ENCODE results near the gene GRM2. TPM values are rescaled to one million over a fixed set of nuclear protein-coding genes. Genes with fewer than 3 reads are reported as not detected.
A peak's percentile ranks its signal among the peaks of the same experiment; 100 is the strongest.

GRM2 gene
- total RNA-seq, 1 donor from 2014 or later = 0.41 TPM

- H3K27me3 ChIP-seq (ENCODE audit: low read depth) = no peaks in the 10 kb centered on the region
- TF ChIP-seq CTCF (IDR thresholded peaks at IDR 0.05; ENCODE audit: borderline replicate concordance) = no peak
- H3K4me1 ChIP-seq = peaks cover 93% of the 10 kb centered on the region
- peaks cover 23% of the 10 kb centered on the region for H3K36me3 ChIP-seq
- no peak for DNase-seq
- no peak overlapping the region for H3K4me3 ChIP-seq
- intact Hi-C loops (cut with micrococcal nuclease) = no loop called here
- H3K27ac ChIP-seq (replicated peaks) = peak overlapping the region; percentile 60
- no peaks in the 10 kb centered on the region for H3K9me3 ChIP-seq (replicated peaks)
These were observed 26.1 kb upstream of the GRM2 start for GRCh38 chr3:51680663-51681230.

GRCh38 chr3:51681453-51681852 is 25.4 kb upstream of the GRM2 start:
- DNase-seq = peak; percentile 43
- peaks cover 23% of the 10 kb centered on the region for H3K36me3 ChIP-seq
- TF ChIP-seq CTCF (IDR thresholded peaks at IDR 0.05; ENCODE audit: borderline replicate concordance) = no peak
- intact Hi-C loops (cut with micrococcal nuclease) = no loop called here
- peak overlapping the region; percentile 60 for H3K27ac ChIP-seq (replicated peaks)
- H3K27me3 ChIP-seq (ENCODE audit: low read depth) = no peaks in the 10 kb centered on the region
- no peaks in the 10 kb centered on the region for H3K9me3 ChIP-seq (replicated peaks)
- peaks cover 97% of the 10 kb centered on the region for H3K4me1 ChIP-seq
- H3K4me3 ChIP-seq = no peak overlapping the region

GRCh38 chr3:51682079-51682478 is 24.8 kb upstream of the GRM2 start:
- Histone ChIP-seq H3K36me3 (peaks cover 20% of the 10 kb centered on the region), H3K4me3 (no peak overlapping the region), H3K27ac (replicated peaks) (peak overlapping the region; percentile 60), H3K9me3 (replicated peaks) (no peaks in the 10 kb centered on the region), H3K27me3 (ENCODE audit: low read depth) (no peaks in the 10 kb centered on the region), H3K4me1 (peaks cover 97% of the 10 kb centered on the region)
- peak; percentile 88 for TF ChIP-seq CTCF (IDR thresholded peaks at IDR 0.05; ENCODE audit: borderline replicate concordance)
- peak; percentile 44 for DNase-seq
- intact Hi-C loops (cut with micrococcal nuclease) = no loop called here

- Histone ChIP-seq H3K27ac (replicated peaks) (peak overlapping the region; percentile 60), H3K36me3 (peaks cover 19% of the 10 kb centered on the region), H3K4me3 (no peak overlapping the region), H3K4me1 (peaks cover 97% of the 10 kb centered on the region), H3K27me3 (ENCODE audit: low read depth) (no peaks in the 10 kb centered on the region), H3K9me3 (replicated peaks) (no peaks in the 10 kb centered on the region)
- TF ChIP-seq CTCF (IDR thresholded peaks at IDR 0.05; ENCODE audit: borderline replicate concordance) = no peak
- intact Hi-C loops (cut with micrococcal nuclease) = no loop called here
- DNase-seq = no peak
These were observed 24.3 kb upstream of the GRM2 start for GRCh38 chr3:51682526-51682925.

- no peaks in the 10 kb centered on the region for H3K27me3 ChIP-seq (ENCODE audit: low read depth)
- no peak for TF ChIP-seq CTCF (IDR thresholded peaks at IDR 0.05; ENCODE audit: borderline replicate concordance)
- DNase-seq = no peak
- peaks cover 95% of the 10 kb centered on the region for H3K4me1 ChIP-seq
- H3K9me3 ChIP-seq (replicated peaks) = no peaks in the 10 kb centered on the region
- H3K4me3 ChIP-seq = no peak overlapping the region
- H3K27ac ChIP-seq (replicated peaks) = peak overlapping the region; percentile 89
- intact Hi-C loops (cut with micrococcal nuclease) = no loop called here
- peaks cover 14% of the 10 kb centered on the region for H3K36me3 ChIP-seq
These were observed 23.3 kb upstream of the GRM2 start for GRCh38 chr3:51683566-51683965.
